NOMO-1 treated with DMSO at 0.1 percent for 48 hours (cell line): ENCODE results near the gene ZNF688.
A peak's percentile ranks its signal among the peaks of the same experiment; 100 is the strongest.
"Not testable (repeated sequence)": the region's sequence is repeated elsewhere in the genome, so short reads cannot be mapped to it uniquely, and the experiment has no call there.

Experiments
- DNase-seq: peaks from one replicate; lab custom pipeline; 2025; ENCODE audit not compliant: unreplicated experiment; lab: John Stamatoyannopoulos, UW

The ZNF688 gene

GRCh38 chr16:30571445-30572322 is at the start of gene ZNF688:
ZNF688 (minus strand) TSS chr16:30571714; CDS start chr16:30571629, 85 bp downstream.
- peak; percentile 99 for DNase-seq

- DNase-seq, result no peak
Measured at GRCh38 chr16:30620169-30620568, 48.7 kb upstream of the ZNF688 start.

GRCh38 chr16:30619638-30620037 is 48.1 kb upstream of the ZNF688 start:
- no peak for DNase-seq

DNA sequence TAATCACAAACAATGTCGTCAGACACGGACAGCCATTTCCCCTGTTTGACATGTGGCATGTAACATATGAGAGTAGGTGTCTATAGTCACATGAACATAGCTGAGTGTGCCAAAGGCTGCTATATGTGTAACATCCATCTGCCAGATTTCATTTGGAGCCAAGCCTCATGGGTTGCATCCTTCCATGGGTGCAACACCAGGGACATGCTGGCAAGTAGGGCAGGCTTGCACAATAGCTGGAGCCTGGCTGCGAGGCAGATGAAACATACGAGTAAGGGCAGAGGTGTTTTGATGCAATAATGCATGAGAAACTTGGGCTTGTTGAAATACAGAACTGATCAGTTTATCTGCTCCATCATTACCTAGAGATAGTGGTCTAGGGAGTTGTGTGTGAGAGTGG is 47.7 kb upstream of the ZNF688 start:
- DNase-seq, result no peak

DNA sequence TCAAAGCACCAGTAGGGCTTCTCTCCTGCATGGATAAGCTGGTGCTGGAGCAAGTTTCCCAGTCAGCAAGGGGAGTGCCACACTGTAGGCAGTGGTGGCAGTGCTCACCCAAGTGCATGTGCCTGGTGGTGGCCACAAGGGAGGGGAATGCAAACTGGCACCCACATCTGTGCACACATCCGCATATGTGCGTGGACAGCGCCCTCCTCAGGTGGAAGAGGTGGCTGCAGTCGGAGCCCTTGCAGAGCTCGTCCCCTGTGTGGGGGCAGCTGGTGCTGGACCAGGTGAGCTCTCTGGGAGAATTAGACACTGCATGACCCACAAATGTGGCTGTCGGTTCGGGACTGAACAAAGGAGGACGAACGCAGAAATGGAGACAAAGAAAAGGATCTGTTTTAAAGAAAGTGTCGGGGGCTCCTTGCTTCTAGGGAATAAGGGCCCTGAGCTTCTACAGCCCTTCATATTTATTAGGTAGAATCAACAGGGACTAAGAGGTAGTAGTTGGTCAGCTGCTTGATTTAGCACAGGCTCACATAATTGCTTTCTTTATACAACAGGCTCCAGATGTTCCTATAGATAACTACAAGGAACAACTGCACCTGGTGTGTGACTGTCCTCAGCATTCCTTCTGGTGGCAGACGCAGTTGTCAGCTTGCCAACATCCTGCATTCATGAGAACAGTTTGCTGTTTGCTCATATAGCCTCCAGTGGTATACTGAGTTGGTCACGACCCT is 44.0 kb upstream of the ZNF688 start:
- DNase-seq, result peak; percentile 52

- DNase-seq, result peak; percentile 90
Measured at GRCh38 chr16:30609926-30610839, 38.7 kb upstream of the ZNF688 start, which contains the start of gene ZNF689. ZNF689 (minus strand) TSS chr16:30610389; CDS start chr16:30610041, 348 bp downstream.

GRCh38 chr16:30609002-30609925 is 37.8 kb upstream of the ZNF688 start:
- DNase-seq, result no peak

DNA sequence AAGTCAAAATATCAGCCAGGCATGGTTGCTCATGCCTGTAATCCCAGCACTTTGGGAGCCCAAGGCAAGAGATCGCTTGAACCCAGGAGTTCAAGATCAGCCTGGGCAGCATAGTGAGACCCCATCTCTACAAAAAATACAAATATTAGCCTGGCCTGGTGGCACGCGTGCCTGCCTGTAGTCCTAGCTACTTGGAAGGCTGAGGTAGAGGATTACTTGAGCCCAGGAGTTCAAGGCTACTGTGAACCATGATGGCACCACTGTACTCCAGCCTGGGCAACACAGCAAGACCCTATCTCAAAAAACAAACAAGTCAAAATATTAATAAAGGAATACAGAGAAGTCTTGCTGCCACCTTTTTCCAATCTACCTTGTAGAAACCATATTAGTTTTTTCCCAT is 34.5 kb upstream of the ZNF688 start:
- DNase-seq, result no peak

DNA sequence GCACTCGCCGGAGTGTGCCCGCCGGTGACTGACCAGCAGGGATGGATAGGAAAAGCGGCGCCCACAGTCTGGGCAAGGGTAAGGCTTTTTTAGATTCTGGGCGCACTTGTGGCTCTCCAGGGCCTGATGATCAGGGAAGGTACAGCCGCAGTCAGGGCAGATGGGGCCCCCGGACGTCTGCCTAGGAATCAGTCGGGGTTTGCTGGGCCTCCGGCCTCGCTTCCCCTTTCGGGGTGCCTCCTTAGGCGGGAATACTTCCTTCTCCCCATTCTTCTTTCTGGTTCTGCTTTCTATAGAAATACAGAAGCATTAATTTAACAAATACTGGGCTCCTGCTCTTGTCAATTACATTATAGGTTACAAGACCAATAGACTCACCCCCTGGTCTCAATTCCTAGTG is 33.6 kb upstream of the ZNF688 start:
- DNase-seq, result peak; percentile 62

GRCh38 chr16:30604316-30604947 is 32.9 kb upstream of the ZNF688 start:
- no peak for DNase-seq

DNA sequence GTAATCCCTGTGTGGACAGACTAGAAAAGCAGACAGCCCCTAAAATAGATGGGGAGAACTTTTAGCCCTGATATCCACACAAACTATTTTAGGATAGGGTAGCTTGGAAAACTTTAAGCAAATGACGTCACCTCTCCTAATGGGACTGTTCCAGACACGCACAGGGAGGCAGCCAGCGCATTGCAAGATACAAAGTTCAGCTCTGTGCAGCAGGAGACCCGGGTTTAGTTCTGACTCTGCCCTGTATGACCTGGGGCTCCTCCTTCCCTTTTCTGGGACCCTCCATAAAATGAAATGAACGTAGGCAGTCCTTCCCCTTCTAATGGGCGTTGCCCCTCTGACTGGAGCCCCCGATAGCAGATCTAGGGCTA is 32.4 kb upstream of the ZNF688 start:
- no peak for DNase-seq

DNA sequence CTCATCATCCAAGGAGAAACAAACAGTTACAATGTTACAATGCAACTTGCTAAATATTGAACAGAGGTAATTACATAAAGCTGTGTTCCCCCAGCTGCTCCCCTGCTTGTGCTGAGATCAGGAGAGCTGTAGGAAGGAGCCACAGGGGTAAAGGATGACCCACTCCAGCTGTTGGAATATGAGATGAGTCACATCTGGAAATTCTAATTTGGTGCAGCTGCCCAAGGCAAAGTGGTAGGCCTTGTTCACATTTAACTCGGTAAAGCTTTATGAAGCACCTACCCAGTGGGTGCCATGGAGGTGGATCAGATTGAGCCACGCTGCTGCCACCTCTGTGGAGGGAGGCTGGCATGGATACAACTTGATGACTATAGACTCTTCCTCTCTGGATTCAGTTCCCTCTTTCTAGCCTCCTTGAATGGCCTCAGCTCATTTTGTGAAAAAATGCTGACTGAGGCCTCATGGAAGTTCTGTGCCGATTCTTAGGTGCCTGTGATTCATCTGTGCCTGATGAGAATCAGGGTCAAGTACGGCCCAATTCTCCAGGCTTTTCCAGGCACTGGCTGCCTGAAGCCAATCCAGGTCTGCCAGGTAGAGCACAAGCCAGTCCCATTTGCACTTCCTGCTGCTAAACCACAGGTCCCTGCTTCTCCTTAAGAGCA is 31.2 kb upstream of the ZNF688 start:
- DNase-seq, result peak; percentile 33

DNA sequence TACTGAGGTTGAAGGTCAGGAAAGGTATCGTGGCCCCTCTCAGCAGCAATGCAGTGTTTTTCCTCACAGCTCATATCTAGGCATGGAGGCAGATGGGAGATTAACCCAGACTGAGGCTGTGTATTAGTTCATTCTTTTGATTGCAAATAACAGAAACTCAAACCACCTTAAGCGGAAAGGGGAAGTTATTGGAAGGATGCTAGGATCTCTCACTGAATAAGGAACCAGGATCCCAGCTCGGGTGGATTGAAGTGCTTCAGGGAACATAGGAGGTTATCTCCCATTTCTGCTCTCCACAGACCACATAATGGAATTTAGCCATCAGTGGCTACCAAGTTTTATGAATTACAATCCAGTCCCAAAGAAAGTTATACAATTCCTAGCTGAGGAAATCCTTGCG is 30.5 kb upstream of the ZNF688 start:
- DNase-seq, result peak; percentile 28

- DNase-seq, result no peak
Measured at GRCh38 chr16:30600929-30601328, 29.4 kb upstream of the ZNF688 start.

GRCh38 chr16:30600215-30600614 is 28.7 kb upstream of the ZNF688 start:
- DNase-seq, result no peak

DNA sequence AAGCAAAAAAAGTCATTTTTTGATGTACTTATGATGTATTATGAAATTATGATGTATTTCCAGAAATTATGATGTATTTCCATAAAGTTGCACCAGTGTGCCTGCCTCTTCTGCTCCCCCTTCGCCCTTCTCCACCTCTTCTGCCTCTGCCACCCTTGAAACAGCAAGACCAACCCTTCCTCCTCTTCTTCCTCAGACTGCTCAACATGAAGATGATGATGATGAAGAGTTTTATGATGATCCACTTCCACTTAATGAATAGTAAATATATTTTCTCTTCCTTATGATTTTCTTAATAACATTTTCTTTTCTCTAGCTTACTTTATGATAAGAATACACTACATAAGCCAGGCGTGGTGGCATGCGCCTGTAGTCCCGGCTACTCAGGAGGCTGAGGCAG is 21.4 kb upstream of the ZNF688 start:
- DNase-seq, result no peak

- DNase-seq, result not testable (repeated sequence)
Measured at GRCh38 chr16:30590869-30591268, 19.4 kb upstream of the ZNF688 start.

GRCh38 chr16:30589582-30589981 is 18.1 kb upstream of the ZNF688 start:
- not testable (repeated sequence) for DNase-seq

DNA sequence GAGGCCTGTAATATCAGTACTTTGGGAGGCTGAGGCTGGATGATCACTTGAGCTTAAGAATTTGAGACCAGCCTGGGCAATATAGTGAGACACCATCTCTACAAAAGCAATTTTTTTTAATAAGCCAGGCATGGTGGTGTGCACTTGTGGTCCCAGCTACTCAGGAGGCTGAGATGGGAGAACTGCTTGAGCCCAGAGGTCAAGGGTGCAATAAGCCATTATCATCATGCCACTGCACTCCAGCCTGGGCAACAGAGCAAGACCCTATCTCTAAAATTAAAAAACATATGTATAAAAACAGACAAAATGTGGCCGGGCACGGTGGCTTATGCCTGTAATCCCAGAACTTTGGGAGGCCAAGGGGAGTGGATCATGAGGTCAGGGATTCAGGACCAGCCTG is 17.1 kb upstream of the ZNF688 start:
- no peak for DNase-seq
